Fibroblast of the aortic adventitia (primary cell): ENCODE results near the gene AGTPBP1. TPM values are rescaled to one million over a fixed set of nuclear protein-coding genes. Genes with fewer than 3 reads are reported as not detected.

Source experiments
- DNase-seq: peaks from one replicate; pipeline ENCODE4 v3.0.0-alpha.2; 2010; ENCODE audit warnings: low read depth
- H3K4me3 ChIP-seq: 2 replicates; pipeline ENCODE4 v1.5.1; 2011; ENCODE audit warnings: low read depth, mild to moderate bottlenecking, control low read depth, low read length, moderate library complexity
- total RNA-seq: library from RNA; depleted of rRNA; stranded (reverse); fragments of >200 nt; gene quantifications from 2 replicates; pipeline ENCODE4 v1.2.3, GENCODE V29; 2012; ENCODE audit warnings: low replicate concordance
- TF ChIP-seq, protein P1 (sequence below): IDR thresholded peaks from 2 replicates; pipeline ENCODE4 v1.5.1; 2011; ENCODE audit warnings: mild to moderate bottlenecking, low read length, control low read depth, inconsistent platforms; ENCODE audit not compliant: insufficient read depth

Gene AGTPBP1
- total RNA-seq, 1 donor: 20.3 TPM

DNA sequence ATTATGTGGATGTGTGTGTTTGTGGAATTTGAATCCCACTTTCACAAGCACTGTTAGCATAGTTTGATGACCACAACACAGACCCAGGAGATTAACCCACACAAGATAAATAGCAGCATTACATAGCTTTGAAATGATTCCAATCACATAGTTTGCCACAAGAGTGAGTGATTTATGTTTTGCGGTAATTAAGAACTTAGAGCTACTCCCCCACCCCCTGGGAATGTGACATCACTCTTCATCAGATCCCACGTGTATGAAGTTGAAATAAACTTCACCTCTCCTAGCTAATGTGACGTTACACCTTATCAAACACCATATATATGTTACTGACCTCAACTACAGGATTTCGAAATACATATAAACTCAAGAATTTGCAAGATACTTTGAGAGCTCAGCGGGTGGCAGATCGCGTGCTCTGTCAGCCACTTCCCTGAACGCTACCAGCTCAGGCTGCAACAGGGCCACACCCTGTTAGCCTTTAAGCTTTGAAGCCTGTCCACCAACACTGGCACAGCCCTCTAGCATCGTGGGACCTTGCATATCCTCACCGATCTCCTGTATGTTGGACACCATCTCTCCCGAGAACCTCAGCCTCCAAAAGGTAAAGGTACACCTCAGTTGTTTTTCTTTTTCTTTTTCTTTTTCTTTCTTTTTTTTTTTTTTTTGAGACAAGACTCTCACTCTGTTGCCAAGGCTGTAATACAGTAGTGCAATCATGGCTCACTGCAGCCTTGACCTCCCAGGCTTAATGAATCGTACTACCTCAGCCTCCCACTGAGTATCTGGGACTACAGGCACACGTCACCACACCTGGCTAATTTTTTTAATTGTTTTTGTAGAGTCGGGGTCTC is 1.7 kb upstream of the AGTPBP1 start:
- TF ChIP-seq, protein P1, sequence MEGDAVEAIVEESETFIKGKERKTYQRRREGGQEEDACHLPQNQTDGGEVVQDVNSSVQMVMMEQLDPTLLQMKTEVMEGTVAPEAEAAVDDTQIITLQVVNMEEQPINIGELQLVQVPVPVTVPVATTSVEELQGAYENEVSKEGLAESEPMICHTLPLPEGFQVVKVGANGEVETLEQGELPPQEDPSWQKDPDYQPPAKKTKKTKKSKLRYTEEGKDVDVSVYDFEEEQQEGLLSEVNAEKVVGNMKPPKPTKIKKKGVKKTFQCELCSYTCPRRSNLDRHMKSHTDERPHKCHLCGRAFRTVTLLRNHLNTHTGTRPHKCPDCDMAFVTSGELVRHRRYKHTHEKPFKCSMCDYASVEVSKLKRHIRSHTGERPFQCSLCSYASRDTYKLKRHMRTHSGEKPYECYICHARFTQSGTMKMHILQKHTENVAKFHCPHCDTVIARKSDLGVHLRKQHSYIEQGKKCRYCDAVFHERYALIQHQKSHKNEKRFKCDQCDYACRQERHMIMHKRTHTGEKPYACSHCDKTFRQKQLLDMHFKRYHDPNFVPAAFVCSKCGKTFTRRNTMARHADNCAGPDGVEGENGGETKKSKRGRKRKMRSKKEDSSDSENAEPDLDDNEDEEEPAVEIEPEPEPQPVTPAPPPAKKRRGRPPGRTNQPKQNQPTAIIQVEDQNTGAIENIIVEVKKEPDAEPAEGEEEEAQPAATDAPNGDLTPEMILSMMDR: no peak

DNA sequence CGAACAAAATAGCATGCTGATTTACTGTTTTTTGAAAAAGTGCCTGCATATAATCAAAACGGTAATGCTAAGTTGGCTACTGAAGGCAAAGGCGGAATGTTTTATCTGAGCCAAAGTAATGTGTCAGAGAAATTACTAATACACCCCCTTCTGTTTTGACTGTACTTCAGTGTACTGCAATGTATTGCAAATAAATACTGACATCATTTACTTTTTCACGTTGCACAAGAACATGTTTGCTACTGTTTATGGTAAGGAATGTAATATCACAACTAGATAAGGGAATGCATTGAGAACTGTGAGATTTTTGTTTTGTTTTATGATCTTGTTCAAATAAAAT is 813 bp upstream of the AGTPBP1 start:
- peak; percentile 63 for DNase-seq
- TF ChIP-seq, protein P1: no peak
- H3K4me3 ChIP-seq: peak overlapping the region; percentile 89

More for the DNA sequence above, 1.7 kb upstream of the AGTPBP1 start:
- DNase-seq: peak; percentile 75
- no peak overlapping the region for H3K4me3 ChIP-seq

DNA sequence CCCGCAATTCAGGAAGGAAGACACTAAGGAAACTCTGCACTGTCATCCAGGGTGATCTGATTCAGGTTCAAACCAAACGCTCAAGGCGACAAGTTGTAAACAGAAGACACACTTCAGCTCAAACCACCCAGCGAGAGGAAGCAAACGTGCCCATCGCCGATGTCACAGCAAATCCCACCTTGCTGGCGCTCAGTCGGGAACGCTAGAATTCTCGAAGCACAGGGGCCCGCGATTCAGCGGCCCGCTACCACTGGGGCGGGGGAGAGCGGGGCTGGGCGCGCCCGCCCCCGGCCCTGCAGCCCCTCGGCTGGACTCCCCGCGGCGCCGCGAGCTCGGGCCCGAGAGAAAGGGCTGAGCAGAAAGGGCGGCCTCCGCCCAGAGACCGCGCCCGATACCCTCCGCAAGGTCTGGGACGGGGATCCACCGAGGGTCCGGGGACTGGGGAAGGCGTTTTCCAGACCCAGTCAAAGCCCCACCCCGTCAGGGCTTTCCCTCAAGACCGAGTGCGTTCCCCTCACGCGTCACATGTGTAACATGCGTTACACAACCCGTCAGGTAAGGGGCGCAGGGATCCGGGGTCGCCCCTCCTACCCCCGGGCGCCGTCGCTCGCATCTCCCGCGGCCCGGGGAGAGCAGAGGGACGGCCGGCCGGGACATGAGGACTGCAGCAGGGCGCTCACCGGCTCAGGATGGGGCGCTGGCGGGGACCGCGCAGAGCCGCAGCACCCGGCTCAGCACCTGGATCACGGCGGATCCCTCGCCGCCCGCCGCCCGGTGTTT is 469 bp downstream of the AGTPBP1 start:
- DNase-seq: peak; percentile 17
- TF ChIP-seq, protein P1: no peak

DNA sequence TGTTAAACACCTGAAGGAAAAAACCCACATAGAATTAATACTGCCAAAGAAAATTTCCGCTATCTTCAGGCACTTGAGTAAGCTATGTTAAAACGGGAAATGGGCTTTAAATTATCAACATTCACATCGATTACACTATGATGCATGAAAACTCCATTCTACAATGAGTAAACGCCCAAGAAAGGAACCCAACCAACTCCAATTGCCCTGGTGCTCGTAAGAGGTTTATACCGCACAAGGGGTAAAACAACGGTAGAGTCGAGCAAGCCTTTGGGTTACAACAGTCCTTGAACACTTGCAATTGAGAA is 1.0 kb downstream of the AGTPBP1 start:
- DNase-seq: peak; percentile 47
- peak overlapping the region; percentile 89 for H3K4me3 ChIP-seq
- TF ChIP-seq, protein P1: no peak

More for the DNA sequence above, 469 bp downstream of the AGTPBP1 start:
- peak overlapping the region; percentile 89 for H3K4me3 ChIP-seq

DNA sequence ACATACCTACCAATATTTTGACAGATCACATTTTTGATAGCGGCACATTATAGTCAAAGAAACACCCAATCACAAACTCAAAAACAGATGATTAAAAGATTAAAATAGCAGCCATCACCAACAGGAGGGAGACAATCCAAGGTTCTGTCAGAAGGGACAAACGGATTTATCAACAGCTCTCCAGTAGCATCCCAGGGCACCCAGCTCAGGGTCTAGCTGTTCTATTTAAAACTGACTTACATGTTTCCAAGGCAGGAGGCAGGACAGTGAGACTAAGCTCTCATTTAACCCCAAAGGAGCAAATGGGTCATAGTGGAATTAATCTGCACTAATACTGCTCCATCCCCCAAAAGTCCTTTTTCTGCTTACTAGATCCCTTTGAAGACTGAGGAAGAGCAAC is 3.2 kb downstream of the AGTPBP1 start:
- TF ChIP-seq, protein P1: no peak
- no peak overlapping the region for H3K4me3 ChIP-seq
- no peak for DNase-seq

DNA sequence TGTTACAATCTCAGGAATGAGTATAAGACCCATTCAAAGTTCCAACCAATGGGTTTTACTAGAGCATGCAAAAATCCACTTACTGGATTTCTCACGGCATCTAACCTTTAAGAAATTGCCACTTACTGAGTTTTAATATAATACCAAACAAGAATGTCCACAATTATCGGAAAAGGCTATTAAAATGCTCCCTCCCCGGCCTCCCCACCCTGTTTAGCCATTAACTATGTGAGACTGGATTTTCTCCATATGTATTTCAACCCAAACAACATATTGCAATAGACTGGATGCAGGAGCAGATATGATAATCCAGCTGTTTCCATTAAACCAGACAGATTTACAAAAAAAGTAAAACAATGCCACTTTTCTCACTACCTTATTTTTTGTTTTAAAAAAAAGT is 4.1 kb downstream of the AGTPBP1 start:
- H3K4me3 ChIP-seq: no peak overlapping the region
- no peak for DNase-seq
- TF ChIP-seq, protein P1: no peak
